DOHH2 (cell line): ENCODE measurements around the gene NKX2-2.

Source experiments
- H3F3A ChIP-seq: fragments of 200-600 bp; sonication (generic), shearing (Covaris generic); 2 replicates; pipeline ENCODE4 v1.6.0; 2016; ENCODE audit warnings: antibody characterized with exemption, mild to moderate bottlenecking; ENCODE audit not compliant: control insufficient read depth, insufficient read depth
- H3K27ac ChIP-seq: fragments of 200-600 bp; sonication (generic); 2 replicates; pipeline ENCODE4 v1.5.1; 2014; ENCODE audit warnings: low read depth, mild to moderate bottlenecking, low read length, moderate library complexity
- H3K27me3 ChIP-seq: fragments of 200-600 bp; sonication (generic); 2 replicates; pipeline ENCODE4 v1.6.1; 2014; ENCODE audit warnings: mild to moderate bottlenecking, low read length, mixed read lengths; ENCODE audit not compliant: control insufficient read depth
- H3K36me3 ChIP-seq: fragments of 200-600 bp; sonication (generic); 2 replicates; pipeline ENCODE4 v1.6.1; 2014; ENCODE audit warnings: mild to moderate bottlenecking, low read length, moderate library complexity, mixed read lengths; ENCODE audit not compliant: control insufficient read depth
- H3K4me1 ChIP-seq: fragments of 200-600 bp; sonication (generic); 2 replicates; pipeline ENCODE4 v1.6.1; 2014; ENCODE audit warnings: mild to moderate bottlenecking, low read length, mixed read lengths; ENCODE audit not compliant: control insufficient read depth
- H3K4me2 ChIP-seq: fragments of 200-600 bp; sonication (generic); 2 replicates; pipeline ENCODE4 v1.6.0; 2014; ENCODE audit warnings: mild to moderate bottlenecking, low read length, moderate library complexity
- H3K4me3 ChIP-seq: fragments of 200-600 bp; sonication (generic); 2 replicates; pipeline ENCODE4 v1.5.1; 2014; ENCODE audit warnings: mild to moderate bottlenecking, low read length, mixed read lengths
- H3K79me2 ChIP-seq: fragments of 200-600 bp; sonication (generic); 2 replicates; pipeline ENCODE4 v1.6.1; 2014; ENCODE audit warnings: mild to moderate bottlenecking, low read length, mixed read lengths; ENCODE audit not compliant: control insufficient read depth
- H3K9me2 ChIP-seq: fragments of 200-600 bp; sonication (generic); replicated peaks from 2 replicates; pipeline ENCODE4 v1.6.1; 2014; ENCODE audit warnings: mild to moderate bottlenecking, low read length, mixed read lengths; ENCODE audit not compliant: control insufficient read depth
- H3K9me3 ChIP-seq: fragments of 200-600 bp; sonication (generic); 2 replicates; pipeline ENCODE4 v1.6.1; 2014; ENCODE audit warnings: antibody characterized with exemption, low read length, mixed read lengths; ENCODE audit not compliant: control insufficient read depth, insufficient read depth
- H4K20me1 ChIP-seq: fragments of 200-600 bp; sonication (generic); 2 replicates; pipeline ENCODE4 v1.6.0; 2014; ENCODE audit warnings: low read depth, mild to moderate bottlenecking, antibody characterized with exemption, low read length, moderate library complexity; ENCODE audit not compliant: control insufficient read depth, insufficient read depth
- EZH2phosphoT487 ChIP-seq: fragments of 200-600 bp; sonication (generic); IDR thresholded peaks from 2 replicates; pipeline ENCODE4 v1.6.1; 2017; ENCODE audit warnings: borderline replicate concordance, mild to moderate bottlenecking, antibody characterized with exemption, low read length, moderate library complexity, mixed read lengths
- TF ChIP-seq, protein P1 (sequence below): fragments of 200-600 bp; sonication (generic); IDR thresholded peaks from one replicate; pipeline ENCODE4 v1.5.1; 2014; ENCODE audit warnings: antibody characterized with exemption, mild to moderate bottlenecking, low read depth, low read length; ENCODE audit not compliant: poor library complexity, severe bottlenecking

NKX2-2 gene

DNA sequence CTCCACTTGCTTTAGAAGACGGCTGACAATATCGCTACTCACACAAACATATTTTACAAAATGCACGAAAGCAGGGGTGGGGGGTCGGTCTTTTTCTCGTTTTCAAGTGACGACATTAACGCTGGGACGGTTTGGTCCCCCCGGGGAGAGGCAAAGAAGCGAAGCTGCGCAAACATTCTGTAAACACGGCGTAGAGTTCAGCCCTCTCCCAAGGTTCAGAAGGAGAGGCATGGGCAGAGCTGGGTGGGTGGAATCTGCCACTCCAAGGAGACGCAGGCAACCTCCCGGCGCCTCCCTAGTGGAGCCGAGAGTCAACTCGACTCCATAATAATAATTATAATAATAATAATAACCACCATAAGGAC lies 2.4 kb downstream of the NKX2-2 start:
- Histone ChIP-seq H3K27ac (no peak overlapping the region), H3K27me3 (no peaks in the 10 kb centered on the region), H3K36me3 (no peaks in the 10 kb centered on the region), H3K4me2 (no peak overlapping the region), H3K4me3 (no peak overlapping the region), H3K9me3 (no peaks in the 10 kb centered on the region), H4K20me1 (no peaks in the 10 kb centered on the region), H3K4me1 (no peaks in the 10 kb centered on the region), H3F3A (no peaks in the 10 kb centered on the region), H3K79me2 (no peaks in the 10 kb centered on the region), H3K9me2 (no peaks in the 10 kb centered on the region)
- no peak for TF ChIP-seq EZH2phosphoT487
- TF ChIP-seq, protein P1, sequence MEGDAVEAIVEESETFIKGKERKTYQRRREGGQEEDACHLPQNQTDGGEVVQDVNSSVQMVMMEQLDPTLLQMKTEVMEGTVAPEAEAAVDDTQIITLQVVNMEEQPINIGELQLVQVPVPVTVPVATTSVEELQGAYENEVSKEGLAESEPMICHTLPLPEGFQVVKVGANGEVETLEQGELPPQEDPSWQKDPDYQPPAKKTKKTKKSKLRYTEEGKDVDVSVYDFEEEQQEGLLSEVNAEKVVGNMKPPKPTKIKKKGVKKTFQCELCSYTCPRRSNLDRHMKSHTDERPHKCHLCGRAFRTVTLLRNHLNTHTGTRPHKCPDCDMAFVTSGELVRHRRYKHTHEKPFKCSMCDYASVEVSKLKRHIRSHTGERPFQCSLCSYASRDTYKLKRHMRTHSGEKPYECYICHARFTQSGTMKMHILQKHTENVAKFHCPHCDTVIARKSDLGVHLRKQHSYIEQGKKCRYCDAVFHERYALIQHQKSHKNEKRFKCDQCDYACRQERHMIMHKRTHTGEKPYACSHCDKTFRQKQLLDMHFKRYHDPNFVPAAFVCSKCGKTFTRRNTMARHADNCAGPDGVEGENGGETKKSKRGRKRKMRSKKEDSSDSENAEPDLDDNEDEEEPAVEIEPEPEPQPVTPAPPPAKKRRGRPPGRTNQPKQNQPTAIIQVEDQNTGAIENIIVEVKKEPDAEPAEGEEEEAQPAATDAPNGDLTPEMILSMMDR = no peak

DNA sequence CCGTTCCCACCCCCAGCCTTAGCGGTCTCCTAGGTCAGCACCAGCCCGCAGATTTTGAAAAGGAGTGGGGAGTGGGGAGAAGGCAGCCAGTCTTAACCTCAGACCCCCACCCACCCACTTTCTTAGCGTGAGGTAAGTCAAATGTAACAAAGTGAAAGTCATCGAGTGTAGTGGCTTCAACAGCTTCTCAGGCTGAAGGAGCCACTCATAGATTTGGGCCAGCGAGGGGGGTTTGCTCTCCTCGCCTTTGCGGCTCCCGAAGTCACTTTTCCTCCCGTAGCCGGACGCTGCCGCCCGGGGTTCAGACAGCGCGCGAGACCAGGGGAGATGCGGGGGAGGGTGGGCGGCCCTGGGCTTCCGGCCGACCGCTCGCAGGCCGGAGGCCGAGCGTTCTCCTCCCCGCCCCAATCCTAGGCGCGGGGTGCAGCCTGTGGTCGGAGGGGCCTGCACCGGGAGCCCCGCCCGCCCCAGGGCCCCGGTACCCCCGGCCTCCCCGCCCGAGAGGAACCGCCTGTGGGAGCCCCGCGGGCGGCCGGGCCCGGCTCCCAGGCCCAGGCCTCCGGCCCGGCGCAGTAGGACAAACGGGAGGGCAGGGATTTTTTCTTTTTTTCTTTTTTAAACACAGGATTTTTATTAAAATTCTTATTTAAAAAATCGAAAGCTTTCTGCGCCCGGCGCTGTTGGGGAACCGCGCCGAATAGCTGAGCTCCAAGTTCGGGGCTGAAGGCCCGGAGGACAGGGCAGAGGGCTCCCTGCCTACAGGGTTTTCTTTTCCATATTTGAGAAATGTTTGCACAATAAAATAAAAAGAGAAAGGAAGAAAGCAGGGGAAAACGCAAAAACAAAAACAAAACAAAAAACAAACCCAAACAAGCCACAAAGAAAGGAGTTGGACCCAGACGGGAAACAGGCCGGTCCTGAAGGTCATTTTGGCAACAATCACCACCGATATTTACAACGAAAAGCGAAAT lies 3.2 kb downstream of the NKX2-2 start:
- no peaks in the 10 kb centered on the region for H3F3A ChIP-seq
- H3K9me3 ChIP-seq = no peaks in the 10 kb centered on the region
- no peaks in the 10 kb centered on the region for H3K9me2 ChIP-seq
- no peaks in the 10 kb centered on the region for H3K4me1 ChIP-seq
- TF ChIP-seq, protein P1 = no peak
- no peak for TF ChIP-seq EZH2phosphoT487
- H3K4me2 ChIP-seq = no peak overlapping the region
- no peaks in the 10 kb centered on the region for H3K36me3 ChIP-seq
- H3K27me3 ChIP-seq = no peaks in the 10 kb centered on the region
- no peak overlapping the region for H3K27ac ChIP-seq
- H3K79me2 ChIP-seq = no peaks in the 10 kb centered on the region
- no peaks in the 10 kb centered on the region for H4K20me1 ChIP-seq
- no peak overlapping the region for H3K4me3 ChIP-seq

DNA sequence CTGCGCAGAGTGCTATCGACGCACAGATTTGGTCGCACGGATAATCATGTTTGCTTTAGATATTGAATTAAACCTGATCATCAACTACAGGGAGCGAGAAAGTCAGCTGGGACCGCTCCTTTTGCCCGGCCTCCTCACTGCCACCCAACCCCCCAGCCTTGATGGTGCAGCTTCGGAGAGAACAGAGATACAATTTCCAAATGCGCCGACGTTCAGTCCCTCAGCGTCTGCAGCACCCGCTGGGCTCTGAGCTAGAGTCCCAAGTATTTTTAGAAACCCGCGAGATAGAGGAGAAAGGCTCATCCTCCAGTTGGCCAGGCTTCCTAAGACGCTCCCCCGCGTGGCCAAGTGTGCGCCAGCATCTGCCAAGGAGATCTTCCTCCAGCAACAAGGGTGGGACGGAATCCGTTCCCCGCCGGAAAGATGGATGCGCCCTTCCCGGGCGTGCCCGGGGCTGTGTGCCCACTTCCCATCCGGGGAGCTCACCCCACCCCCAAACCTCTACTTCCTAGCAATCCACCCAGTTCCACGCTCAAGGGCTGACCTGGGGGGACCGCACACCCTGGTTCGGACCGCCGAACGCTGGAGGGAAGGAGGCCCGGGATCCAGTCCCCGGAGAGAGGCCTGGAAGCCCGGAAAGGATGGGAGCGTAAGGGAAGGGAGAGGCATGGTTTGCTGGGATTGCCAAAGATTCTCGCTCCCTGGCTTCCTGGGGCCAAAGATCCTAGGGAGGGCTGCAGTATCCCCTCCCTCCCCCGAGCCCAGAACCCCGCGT lies 4.1 kb downstream of the NKX2-2 start:
- Histone ChIP-seq H4K20me1 (no peaks in the 10 kb centered on the region), H3K36me3 (no peaks in the 10 kb centered on the region), H3K4me2 (no peak overlapping the region), H3K79me2 (no peaks in the 10 kb centered on the region), H3F3A (no peaks in the 10 kb centered on the region), H3K27ac (no peak overlapping the region), H3K9me3 (no peaks in the 10 kb centered on the region), H3K4me1 (no peaks in the 10 kb centered on the region), H3K9me2 (no peaks in the 10 kb centered on the region), H3K27me3 (no peaks in the 10 kb centered on the region), H3K4me3 (no peak overlapping the region)
- TF ChIP-seq, protein P1 = no peak
- TF ChIP-seq EZH2phosphoT487 = no peak
